Suprapubic skin (tissue), 4 donors: ENCODE results near the gene PRSS50. TPM values are rescaled to one million over a fixed set of nuclear protein-coding genes. Genes with fewer than 3 reads are reported as not detected.
A peak's percentile ranks its signal among the peaks of the same experiment; 100 is the strongest.

Source experiments
- DNase-seq, 2 donors: peaks; one replicate each; pipeline ENCODE4 v3.0.0-alpha.2; 2019; ENCODE audit warnings: low spot score in 2 of 2
- H3K27ac ChIP-seq: fragments of 200-600 bp; sonication (generic); one replicate; pipeline ENCODE4 v1.5.1; 2019
- H3K27me3 ChIP-seq: fragments of 200-600 bp; sonication (generic); one replicate; pipeline ENCODE4 v1.5.1; 2019
- H3K36me3 ChIP-seq: fragments of 200-600 bp; sonication (generic); one replicate; pipeline ENCODE4 v1.5.1; 2019
- H3K4me1 ChIP-seq: fragments of 200-600 bp; sonication (generic); one replicate; pipeline ENCODE4 v1.5.1; 2019
- H3K4me3 ChIP-seq: fragments of 200-600 bp; sonication (generic); one replicate; pipeline ENCODE4 v1.5.1; 2019; ENCODE audit warnings: mild to moderate bottlenecking
- H3K9me3 ChIP-seq: fragments of 200-600 bp; sonication (generic); one replicate; pipeline ENCODE4 v1.5.1; 2019
- EP300 ChIP-seq: sonication (generic); formaldehyde crosslinking; IDR thresholded peaks from one replicate; pipeline ENCODE4 v1.6.1; 2017; ENCODE audit warnings: antibody characterized with exemption
- POLR2A ChIP-seq, 2 donors: fragments of 450-650 bp; IDR thresholded peaks; one replicate each; pipeline ENCODE4 v1.6.1; 2017; ENCODE audit warnings: antibody characterized with exemption in 2 of 2, mild to moderate bottlenecking in 2 of 2, moderate library complexity in 2 of 2
- POLR2AphosphoS5 ChIP-seq, 3 donors: sonication (generic); formaldehyde crosslinking; IDR thresholded peaks; one replicate each; pipeline ENCODE4 v1.6.1; 2017; ENCODE audit warnings: antibody characterized with exemption in 3 of 3
- WGBS: methylation state at CpG from one replicate; pipeline ENCODE4 v1.1.5; 2018; 5-methylcytosine and 5-hydroxymethylcytosine counted together
- total RNA-seq, 4 donors: library from RNA; depleted of rRNA; stranded (reverse); fragments of >200 nt; gene quantifications; one replicate each; pipeline ENCODE4 v1.1.0, GENCODE V29; 2016
- TF ChIP-seq, protein P1 (sequence below), 2 donors: fragments of 200-600 bp in 1 of 2; fragments of 450-650 bp in 1 of 2; sonication (generic) in 1 of 2; IDR thresholded peaks; one replicate each; pipeline ENCODE4 v1.5.1; 2016 to 2019; ENCODE audit warnings: antibody characterized with exemption in 2 of 2, mild to moderate bottlenecking in 1 of 2, moderate library complexity in 1 of 2

PRSS50 gene
- total RNA-seq, 4 donors from 2014 or later: not detected

DNA sequence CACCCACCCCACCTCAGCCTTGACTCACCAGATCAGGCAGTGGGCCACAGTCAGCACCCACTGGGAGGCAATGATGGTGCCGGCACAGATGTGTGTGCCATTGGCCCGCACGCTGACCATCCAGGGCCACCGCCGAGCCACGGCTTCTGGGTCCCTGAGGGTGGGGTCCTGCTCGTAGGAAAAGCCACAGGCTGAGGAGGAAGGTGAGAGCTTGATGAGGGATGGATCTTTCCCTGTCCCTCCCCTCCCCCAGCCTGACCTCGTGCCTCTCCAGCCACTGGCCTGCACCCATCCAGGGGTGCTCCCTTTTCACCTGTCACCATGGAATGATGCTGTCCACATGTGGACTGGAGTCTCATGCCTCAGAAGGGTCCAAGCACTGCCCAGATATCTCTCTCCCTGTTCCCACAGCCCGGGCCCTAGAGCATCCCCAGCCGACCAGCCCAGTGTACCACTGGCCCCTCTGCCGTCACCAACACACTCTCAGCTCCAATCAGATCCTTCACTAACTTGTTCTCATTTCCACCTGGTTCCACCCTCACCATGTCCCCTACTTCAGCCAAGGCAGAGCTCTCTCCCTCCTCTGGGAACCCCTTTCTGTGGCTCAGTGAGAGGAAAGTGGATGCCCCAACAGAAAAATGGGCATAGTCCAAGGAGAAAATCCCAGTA, 2.0 kb downstream of the PRSS50 start:
- no peaks in the 10 kb centered on the region for H3K36me3 ChIP-seq
- no peaks in the 10 kb centered on the region for H3K9me3 ChIP-seq
- H3K27me3 ChIP-seq: peaks cover 22% of the 10 kb centered on the region
- H3K4me3 ChIP-seq: no peak overlapping the region
- peaks cover 5% of the 10 kb centered on the region for H3K4me1 ChIP-seq
- H3K27ac ChIP-seq: no peak overlapping the region
- no peak for DNase-seq
- 88% methylated on average over 7 of the region's 11 CpGs for WGBS
- TF ChIP-seq POLR2A (IDR thresholded peaks at IDR 0.05) (no peak), EP300 (no peak), POLR2AphosphoS5 (IDR thresholded peaks at IDR 0.05) (no peak)
- TF ChIP-seq, protein P1, sequence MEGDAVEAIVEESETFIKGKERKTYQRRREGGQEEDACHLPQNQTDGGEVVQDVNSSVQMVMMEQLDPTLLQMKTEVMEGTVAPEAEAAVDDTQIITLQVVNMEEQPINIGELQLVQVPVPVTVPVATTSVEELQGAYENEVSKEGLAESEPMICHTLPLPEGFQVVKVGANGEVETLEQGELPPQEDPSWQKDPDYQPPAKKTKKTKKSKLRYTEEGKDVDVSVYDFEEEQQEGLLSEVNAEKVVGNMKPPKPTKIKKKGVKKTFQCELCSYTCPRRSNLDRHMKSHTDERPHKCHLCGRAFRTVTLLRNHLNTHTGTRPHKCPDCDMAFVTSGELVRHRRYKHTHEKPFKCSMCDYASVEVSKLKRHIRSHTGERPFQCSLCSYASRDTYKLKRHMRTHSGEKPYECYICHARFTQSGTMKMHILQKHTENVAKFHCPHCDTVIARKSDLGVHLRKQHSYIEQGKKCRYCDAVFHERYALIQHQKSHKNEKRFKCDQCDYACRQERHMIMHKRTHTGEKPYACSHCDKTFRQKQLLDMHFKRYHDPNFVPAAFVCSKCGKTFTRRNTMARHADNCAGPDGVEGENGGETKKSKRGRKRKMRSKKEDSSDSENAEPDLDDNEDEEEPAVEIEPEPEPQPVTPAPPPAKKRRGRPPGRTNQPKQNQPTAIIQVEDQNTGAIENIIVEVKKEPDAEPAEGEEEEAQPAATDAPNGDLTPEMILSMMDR (IDR thresholded peaks at IDR 0.05): no peak

DNA sequence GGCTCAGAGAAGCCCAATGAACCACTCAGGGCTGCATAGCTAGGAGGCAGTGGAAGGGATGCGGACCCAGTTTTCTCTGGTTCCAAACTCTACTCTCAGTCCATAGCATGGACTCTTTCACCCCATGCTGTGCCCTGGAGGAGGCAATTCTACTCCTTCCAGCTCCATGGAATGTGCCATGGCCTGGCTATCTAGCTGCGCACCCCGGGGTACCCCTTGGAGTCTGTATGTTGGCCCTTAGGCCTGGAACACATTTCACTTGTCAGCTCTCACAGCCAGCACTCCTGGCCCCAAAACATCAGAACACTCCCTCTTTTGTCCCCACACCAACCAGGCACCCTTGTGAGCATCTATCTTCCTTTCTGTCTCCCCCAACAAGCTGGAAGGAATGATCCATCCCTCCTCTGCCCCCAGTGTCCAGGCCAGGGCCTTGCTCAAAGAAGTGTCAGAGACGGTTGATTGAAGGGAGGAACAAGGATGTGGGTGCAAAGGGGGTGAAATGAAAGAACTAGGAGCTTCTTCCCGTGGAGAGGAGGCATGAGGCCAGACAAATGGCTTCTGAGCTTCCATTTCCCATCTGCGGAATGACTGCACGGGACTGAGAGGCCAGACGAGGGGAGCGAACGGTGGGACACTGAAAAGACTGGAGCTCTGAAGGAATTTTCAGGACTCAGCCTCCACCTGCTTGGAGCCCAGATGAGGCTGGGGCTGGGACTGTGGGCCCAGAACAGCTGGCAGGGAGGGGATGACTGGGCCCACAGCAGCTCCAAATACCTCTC, 2.8 kb downstream of the PRSS50 start:
- Histone ChIP-seq H3K4me3 (no peak overlapping the region), H3K27ac (no peak overlapping the region), H3K36me3 (no peaks in the 10 kb centered on the region), H3K9me3 (no peaks in the 10 kb centered on the region), H3K27me3 (peaks cover 22% of the 10 kb centered on the region), H3K4me1 (peaks cover 5% of the 10 kb centered on the region)
- no peak for DNase-seq
- TF ChIP-seq POLR2A (IDR thresholded peaks at IDR 0.05) (no peak), POLR2AphosphoS5 (IDR thresholded peaks at IDR 0.05) (no peak), EP300 (no peak)
- TF ChIP-seq, protein P1 (IDR thresholded peaks at IDR 0.05): no peak
- WGBS: 87% methylated on average over 10 of the region's 10 CpGs

DNA sequence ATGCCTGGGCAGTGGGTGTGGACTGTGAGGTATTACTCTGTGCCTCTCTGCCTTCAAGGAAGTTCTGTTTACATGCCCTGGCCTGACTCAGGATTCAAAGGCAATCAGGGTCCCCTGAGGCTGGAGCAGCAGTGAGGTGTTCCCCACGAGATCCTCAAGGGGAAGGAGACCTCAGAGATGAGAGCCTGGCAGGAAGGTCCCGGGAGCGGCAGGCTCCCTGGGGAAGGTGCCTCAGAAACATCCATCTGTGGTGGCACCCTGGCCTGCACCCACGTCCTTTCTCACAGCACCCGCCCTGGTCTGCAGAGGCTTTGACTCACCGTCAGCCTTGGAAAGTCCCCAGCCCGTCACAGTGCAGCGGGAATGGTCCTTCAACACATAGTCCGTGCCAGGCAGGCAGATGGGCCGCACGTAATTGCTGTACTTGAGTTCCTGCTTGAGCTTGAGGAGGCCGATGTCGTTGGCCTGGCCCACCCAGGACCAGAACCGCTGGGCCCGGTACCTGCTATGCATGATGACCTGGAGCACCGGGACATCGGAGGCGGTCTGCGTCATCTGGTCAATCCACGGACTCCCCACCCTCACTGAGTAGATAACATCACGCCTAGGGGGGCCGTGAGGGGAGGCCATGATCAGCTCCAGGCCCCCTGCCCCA, 3.6 kb downstream of the PRSS50 start:
- DNase-seq: peak in 1 of 2 donors; percentile 74
- WGBS: 73% methylated on average over 4 of the region's 22 CpGs
- H3K4me3 ChIP-seq: no peak overlapping the region
- H3K27ac ChIP-seq: no peak overlapping the region
- H3K36me3 ChIP-seq: no peaks in the 10 kb centered on the region
- H3K9me3 ChIP-seq: no peaks in the 10 kb centered on the region
- H3K4me1 ChIP-seq: peaks cover 5% of the 10 kb centered on the region
- no peak for TF ChIP-seq EP300
- no peak for TF ChIP-seq POLR2AphosphoS5 (IDR thresholded peaks at IDR 0.05)
- TF ChIP-seq, protein P1 (IDR thresholded peaks at IDR 0.05): no peak
- no peak for TF ChIP-seq POLR2A (IDR thresholded peaks at IDR 0.05)
- H3K27me3 ChIP-seq: peaks cover 18% of the 10 kb centered on the region

DNA sequence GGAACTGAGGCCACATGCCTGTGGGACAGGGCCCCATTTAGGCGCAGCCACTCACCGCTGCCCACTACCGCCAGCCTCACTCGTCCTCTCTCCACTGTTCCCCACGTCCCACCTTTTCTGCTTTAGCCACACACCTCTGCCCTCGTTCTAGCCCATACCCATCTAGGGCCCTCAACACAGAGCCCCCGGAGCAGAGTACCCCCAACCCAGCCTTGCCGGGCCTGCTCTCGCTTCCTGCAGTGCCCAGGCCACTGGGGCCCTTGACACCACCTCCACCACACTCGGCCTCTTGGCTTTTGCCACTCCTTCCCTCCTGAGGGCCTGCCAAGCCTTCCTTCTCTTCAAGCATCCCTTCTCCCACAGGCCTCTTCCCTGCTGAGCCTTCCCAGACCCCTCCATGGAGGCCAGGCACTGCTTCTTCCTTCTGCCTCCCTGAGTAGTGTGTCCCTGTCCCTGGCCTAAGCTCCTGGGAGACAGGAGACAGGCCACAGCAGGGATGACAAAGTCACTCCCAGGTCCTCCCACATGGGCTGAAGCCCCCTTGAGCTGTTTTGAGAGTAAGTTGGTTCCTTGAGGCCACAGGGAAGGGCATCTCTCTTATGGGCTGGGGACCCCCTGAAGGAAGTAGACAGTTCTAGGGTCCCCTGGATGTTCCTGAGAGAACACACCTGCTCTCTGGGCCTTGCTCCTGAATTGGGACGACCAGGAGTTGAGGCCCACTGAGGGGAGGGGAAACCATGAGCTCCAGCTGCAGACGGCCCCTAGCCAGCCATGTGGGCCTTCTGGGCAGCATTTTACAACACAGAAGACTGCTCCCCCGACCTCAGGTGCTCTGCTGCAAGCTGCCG, 4.4 kb downstream of the PRSS50 start:
- WGBS: 93% methylated on average over 10 of the region's 14 CpGs
- peak; percentile 36 to 65 for DNase-seq
- no peak overlapping the region for H3K4me3 ChIP-seq
- peaks cover 5% of the 10 kb centered on the region for H3K4me1 ChIP-seq
- peaks cover 14% of the 10 kb centered on the region for H3K27me3 ChIP-seq
- no peaks in the 10 kb centered on the region for H3K36me3 ChIP-seq
- TF ChIP-seq EP300: no peak
- TF ChIP-seq, protein P1 (IDR thresholded peaks at IDR 0.05): no peak
- TF ChIP-seq POLR2AphosphoS5 (IDR thresholded peaks at IDR 0.05): no peak
- TF ChIP-seq POLR2A (IDR thresholded peaks at IDR 0.05): no peak
- no peak overlapping the region for H3K27ac ChIP-seq
- H3K9me3 ChIP-seq: no peaks in the 10 kb centered on the region
